Gastroesophageal sphincter (tissue), 3 donors: ENCODE results near the gene GRIK2.

Experiments used
- CTCF ChIP-seq, 4 experiments: fragments of 200-600 bp in 2 of 4; fragments of 450-650 bp in 2 of 4; sonication (generic) in 1 of 4; IDR thresholded peaks; one replicate each; pipeline ENCODE4 v1.5.1; 2017 to 2019; ENCODE audit warnings: antibody characterized with exemption in 4 of 4, mild to moderate bottlenecking in 2 of 4, moderate library complexity in 2 of 4
- POLR2A ChIP-seq, 2 donors: fragments of 450-650 bp; IDR thresholded peaks; one replicate each; pipeline ENCODE4 v1.6.1; 2017; ENCODE audit warnings: antibody characterized with exemption in 2 of 2, mild to moderate bottlenecking in 2 of 2, moderate library complexity in 1 of 2

DNA sequence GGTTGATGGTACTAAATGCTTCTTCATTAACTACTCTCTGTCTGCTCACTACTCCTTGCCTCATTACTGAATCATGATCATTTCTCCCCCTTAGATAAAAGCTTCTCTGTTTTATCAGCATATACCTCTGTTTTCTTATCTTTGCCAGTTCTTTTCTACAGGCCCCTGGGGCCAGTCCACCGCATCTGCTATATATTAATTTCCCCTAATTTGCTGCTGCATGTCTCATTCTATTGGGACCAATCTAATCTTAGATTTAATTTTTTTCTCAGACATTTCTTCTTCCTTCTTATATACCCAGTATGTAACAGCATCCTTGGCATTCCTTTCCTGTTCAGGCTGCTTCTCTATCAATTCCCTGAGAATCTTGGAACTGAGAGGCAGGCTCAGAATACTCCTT is 51.2 kb downstream of the GRIK2 start:
- TF ChIP-seq CTCF (IDR thresholded peaks at IDR 0.05) (no peak), POLR2A (IDR thresholded peaks at IDR 0.05) (no peak)
